GM10266 (cell line): ENCODE measurements around the gene SLC49A3.
"Not testable (repeated sequence)": the region's sequence is repeated elsewhere in the genome, so short reads cannot be mapped to it uniquely, and the experiment has no call there.

ENCODE experiments used
- DNase-seq: peaks from one replicate; pipeline ENCODE4 v3.0.0; 2012; ENCODE audit errors: extremely low spot score
- CTCF ChIP-seq: IDR thresholded peaks from 2 replicates; pipeline ENCODE4 v1.5.1; 2012; ENCODE audit warnings: mild to moderate bottlenecking, low read depth; ENCODE audit not compliant: control insufficient read depth, insufficient read depth; ENCODE audit errors: missing control alignments

The SLC49A3 gene

GRCh38 chr4:732486-732885, 43.5 kb upstream of the SLC49A3 start:
- TF ChIP-seq CTCF = no peak
- no peak for DNase-seq

DNA sequence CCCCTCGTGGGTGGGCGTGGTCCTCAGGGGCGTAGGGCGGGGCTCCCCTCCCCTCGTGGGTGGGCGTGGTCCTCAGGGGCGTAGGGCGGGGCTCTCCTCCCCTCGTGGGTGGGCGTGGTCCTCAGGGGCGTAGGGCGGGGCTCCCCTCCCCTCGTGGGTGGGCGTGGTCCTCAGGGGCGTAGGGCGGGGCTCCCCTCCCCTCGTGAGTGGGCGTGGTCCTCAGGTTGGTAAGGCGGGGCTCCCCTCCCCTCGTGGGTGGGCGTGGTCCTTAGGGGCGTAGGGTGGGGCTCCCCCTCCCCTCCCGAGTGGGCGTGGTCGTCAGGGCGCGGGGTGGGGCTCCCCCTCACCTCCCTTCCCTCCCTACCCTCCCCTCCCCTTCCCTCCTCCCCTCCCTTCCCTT, 43.0 kb upstream of the SLC49A3 start:
- DNase-seq = not testable (repeated sequence)

DNA sequence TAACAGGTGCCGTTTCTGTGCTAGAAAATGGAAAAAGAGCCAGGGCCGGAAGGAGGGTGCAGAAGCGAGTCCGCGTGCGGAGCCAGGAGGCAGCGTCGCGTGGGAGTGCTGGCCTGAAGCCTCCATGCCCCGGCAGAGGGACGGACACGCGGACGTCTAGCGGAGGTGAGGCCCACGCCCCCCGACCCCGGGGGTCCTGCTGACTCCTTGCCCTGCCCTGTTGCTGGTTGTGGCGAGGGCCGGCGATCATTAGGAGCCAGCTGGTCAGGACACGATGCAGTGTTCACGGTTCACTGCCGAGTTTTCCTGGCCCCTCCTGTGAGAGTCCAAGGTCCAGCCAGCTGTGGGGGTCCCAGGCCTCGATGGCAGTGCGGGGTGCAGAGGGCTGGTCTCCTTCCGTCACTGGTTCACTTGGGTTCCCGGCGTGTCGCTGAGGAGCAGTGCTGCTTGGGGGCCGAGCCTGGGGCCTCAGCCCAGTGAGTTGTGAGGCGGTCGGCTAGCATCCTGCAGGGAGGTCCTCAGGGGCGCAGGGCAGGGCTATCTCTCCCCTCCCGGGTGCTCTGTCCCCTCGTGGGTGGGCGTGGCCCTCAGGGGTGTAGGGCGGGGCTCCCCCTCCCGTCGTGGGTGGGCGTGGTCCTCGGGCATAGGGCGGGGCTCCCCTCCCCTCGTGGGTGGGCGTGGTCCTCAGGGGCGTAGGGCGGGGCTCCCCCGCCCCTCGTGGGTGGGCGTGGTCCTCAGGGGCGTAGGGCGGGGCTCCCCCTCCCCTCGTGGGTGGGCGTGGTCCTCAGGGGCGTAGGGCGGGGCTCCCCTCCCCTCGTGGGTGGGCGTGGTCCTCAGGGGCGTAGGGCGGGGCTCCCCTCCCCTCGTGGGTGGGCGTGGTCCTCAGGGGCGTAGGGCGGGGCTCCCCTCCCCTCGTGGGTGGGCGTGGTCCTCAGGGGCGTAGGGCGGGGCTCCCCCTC, 42.3 kb upstream of the SLC49A3 start:
- DNase-seq = not testable (repeated sequence)

DNA sequence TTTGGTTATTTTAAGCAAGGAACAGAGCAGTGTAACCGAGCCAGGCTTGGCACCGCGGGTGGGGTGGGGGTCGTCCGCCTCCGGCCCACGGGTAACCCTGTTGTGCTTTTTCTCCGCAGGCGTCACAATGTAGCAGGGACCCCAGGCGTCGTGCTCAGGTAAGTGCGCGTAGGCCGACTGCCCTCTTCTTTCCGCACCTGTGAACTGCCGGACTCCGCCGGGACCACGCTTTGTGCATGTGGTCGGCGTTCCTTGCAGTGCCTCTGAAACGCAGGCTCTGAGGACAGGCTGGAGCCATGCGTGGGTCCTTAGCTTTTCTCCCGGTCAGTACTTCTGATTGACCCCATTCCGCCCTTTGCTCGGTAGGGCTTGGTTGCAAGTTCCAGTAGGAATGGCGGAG, 41.6 kb upstream of the SLC49A3 start:
- no peak for DNase-seq
- TF ChIP-seq CTCF = no peak

DNA sequence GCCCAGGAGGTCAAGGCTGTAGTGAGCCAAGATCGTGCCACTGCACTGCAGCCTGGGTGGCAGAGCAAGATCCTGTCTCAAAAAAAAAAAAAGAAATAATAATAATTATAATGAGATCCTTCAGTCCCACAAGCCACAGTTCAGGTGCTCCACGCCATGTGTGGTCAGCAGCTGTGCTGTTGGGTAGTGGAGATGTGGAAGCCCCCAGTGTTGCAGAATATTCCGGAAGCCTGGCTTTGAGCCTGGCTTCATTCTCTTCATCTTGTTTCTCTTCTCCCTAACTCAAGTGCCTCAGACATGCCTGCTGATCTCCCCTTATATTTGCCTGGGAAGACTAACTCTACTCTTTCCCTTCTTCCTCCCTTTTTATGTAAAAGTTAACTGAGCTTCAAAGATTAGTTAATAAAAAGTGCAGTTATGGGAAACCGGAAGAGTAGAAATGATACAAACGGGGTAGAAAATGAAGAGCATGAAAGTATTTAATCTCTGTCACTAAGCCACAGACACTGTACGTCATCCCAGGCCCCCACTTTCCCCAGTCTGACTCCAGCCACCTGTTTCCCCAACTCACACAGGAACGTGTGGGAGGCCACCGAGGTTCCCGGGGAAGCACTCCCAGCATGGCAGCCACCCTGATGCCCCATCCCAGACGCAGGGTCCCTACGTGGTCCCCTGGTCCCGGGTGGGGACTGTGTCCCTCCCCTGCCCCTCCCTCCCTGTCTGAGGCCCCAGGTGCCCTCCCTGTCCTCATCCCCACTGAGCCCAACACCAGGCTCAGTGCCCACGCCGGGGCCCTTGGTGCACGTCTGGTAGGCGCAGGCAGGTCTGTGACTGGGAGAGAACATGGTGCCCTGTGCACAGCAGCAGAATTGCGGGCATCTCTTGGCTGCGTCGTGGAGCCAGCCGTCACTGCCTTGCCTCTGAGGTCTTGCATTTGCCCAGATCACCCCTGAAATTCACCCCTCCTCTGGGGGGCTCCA, 40.7 kb upstream of the SLC49A3 start:
- TF ChIP-seq CTCF = no peak
- DNase-seq = no peak

DNA sequence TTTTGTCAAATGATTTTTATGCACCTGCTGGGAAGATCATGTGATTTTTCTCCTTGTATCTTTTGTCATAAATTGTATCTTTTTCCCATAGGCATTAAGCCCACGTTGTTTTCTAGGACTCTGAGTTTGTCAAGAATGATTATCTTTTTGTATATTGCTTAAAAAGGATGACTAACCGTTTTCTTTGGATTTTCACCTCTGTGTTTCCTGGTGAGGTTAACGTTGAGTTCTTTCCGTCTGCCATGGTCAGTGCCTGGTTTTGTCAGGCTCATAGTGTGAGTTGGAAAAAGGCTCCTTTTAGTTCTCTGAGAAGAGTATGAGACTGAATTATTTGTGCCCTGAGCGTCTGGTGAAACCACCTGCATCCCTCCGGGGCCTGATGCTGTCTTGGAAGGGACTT, 38.6 kb upstream of the SLC49A3 start:
- no peak for TF ChIP-seq CTCF
- no peak for DNase-seq

DNA sequence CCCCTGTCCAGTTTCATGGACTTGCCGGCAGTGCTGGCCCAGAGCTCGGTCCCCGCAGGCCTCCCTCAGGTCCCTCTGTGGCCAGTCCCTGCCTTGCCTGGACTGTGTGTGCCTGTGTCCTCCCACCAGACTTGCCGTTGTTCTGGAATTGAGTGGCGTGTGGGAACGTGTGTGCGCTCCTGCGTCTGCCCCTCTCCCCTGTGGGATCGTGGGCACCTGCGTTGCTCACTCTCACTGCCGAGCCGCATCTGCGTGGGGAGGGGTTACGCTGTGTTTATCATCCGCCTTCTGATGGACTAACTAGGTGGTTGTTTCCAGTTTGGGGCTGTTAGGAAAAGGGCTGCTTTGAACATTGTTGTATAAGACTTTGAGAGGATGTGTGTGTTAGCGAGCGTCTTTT, 37.9 kb upstream of the SLC49A3 start:
- no peak for DNase-seq
- no peak for TF ChIP-seq CTCF
